ENCODE results near the gene DEFB110.

The DEFB110 gene

DNA sequence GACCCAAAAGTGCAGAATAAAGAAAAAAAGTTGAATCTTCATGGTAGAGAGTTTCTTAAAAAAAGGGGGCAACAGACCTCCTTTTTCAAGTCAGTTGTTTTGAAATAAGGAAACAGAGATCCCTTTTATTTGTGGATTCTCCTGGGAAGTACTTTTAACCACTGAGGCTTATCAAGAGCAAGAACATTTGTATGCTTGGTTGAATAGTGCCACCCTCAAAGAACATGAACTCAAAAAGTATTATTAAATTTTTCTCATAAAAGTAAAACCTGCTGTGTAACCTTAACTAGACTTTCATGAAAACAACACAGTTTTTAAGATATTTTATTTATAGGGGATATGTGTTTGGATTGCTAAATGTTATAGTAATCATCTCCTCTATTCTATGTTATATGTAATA lies at the start of gene DEFB110:
Gene DEFB110, minus strand, starts transcription at position 101 of the 400 bp plus-strand sequence. Its CDS starts 59 bp downstream, at position 42.
- no peak for DNase-seq
- TF ChIP-seq, protein P1, sequence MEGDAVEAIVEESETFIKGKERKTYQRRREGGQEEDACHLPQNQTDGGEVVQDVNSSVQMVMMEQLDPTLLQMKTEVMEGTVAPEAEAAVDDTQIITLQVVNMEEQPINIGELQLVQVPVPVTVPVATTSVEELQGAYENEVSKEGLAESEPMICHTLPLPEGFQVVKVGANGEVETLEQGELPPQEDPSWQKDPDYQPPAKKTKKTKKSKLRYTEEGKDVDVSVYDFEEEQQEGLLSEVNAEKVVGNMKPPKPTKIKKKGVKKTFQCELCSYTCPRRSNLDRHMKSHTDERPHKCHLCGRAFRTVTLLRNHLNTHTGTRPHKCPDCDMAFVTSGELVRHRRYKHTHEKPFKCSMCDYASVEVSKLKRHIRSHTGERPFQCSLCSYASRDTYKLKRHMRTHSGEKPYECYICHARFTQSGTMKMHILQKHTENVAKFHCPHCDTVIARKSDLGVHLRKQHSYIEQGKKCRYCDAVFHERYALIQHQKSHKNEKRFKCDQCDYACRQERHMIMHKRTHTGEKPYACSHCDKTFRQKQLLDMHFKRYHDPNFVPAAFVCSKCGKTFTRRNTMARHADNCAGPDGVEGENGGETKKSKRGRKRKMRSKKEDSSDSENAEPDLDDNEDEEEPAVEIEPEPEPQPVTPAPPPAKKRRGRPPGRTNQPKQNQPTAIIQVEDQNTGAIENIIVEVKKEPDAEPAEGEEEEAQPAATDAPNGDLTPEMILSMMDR (IDR thresholded peaks at IDR 0.05): no peak
- Histone ChIP-seq H3K27me3 (no peaks in the 10 kb centered on the region), H3K36me3 (no peaks in the 10 kb centered on the region), H3K4me3 (no peak within 1 kb of the TSS), H3K4me1 (no peaks in the 10 kb centered on the region), H3K9me3 (no peaks in the 10 kb centered on the region), H3K27ac (no peak within 1 kb of the TSS)
- intact Hi-C loops (cut with DNase I; ENCODE audit: low total_unique reads): no loop called here

DNA sequence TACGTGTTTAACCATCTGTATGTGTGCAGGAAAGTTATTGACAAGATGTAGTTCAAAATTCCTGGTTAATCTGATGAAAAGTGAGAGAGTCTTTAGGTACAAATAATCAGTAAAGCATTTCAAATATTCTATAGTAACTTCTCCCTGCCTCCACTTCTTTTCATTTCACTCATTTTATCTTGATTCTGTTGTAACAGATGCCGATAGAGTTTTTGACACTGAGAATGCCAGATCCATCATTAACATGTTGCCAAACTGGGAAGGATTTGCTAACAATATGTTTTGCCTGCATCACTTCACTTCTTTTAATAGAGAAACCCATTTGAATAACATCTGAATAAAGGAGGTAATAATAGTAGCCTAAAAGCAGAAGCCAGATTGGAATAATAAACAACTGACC lies 48.3 kb upstream of the DEFB110 start:
- DNase-seq: no peak
- Histone ChIP-seq H3K27ac (no peak overlapping the region), H3K36me3 (no peaks in the 10 kb centered on the region), H3K9me3 (no peaks in the 10 kb centered on the region), H3K27me3 (no peaks in the 10 kb centered on the region), H3K4me1 (no peaks in the 10 kb centered on the region), H3K4me3 (no peak overlapping the region)
- TF ChIP-seq, protein P1 (IDR thresholded peaks at IDR 0.05): no peak
- intact Hi-C loops (cut with DNase I; ENCODE audit: low total_unique reads): no loop called here

DNA sequence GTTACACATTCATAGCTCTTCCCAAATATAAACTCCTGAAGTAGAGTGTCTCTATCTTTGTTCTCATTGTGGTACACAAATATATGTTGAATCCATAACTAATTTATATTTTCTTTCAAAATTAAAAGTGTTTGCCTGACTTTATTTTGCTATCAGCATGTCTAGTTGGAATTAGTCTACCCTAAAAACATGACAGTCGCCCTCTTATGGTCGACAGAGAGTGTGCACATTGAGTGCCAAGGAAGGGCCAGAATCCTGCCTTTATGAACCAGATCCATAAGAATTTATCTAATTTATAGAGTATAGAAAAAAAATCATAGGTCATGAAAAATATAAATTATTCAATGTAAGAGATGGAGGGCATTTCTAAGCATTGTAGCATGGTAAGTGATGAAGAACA lies 40.3 kb upstream of the DEFB110 start:
- no peak for DNase-seq
- H3K4me3 ChIP-seq: no peak overlapping the region
- H3K27me3 ChIP-seq: no peaks in the 10 kb centered on the region
- intact Hi-C loops (cut with DNase I; ENCODE audit: low total_unique reads): no loop called here
- H3K9me3 ChIP-seq: no peaks in the 10 kb centered on the region
- no peaks in the 10 kb centered on the region for H3K4me1 ChIP-seq
- no peaks in the 10 kb centered on the region for H3K36me3 ChIP-seq
- no peak overlapping the region for H3K27ac ChIP-seq
- TF ChIP-seq, protein P1 (IDR thresholded peaks at IDR 0.05): no peak

DNA sequence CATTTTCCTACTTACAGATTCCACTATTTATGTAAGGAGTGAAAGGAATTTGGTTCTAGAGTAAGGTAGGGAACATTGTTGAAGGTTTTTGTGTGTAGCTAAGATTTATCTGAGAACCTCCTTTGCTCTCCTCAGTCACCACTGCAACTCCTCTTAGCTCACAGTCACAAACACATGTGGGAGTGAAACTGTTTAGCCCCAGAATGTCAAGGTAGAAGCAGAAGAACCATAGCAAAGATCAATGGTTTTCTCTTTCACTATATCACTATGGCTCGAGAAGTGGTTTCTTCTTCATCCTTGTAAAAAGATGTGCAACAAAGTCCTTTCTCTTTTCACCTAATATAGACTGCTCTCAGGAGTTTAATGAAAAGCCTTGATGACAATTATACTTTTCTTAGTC lies 34.4 kb upstream of the DEFB110 start:
- TF ChIP-seq, protein P1 (IDR thresholded peaks at IDR 0.05): no peak
- Histone ChIP-seq H3K9me3 (no peaks in the 10 kb centered on the region), H3K4me3 (no peak overlapping the region), H3K27ac (no peak overlapping the region), H3K27me3 (no peaks in the 10 kb centered on the region), H3K4me1 (no peaks in the 10 kb centered on the region), H3K36me3 (no peaks in the 10 kb centered on the region)
- intact Hi-C loops (cut with DNase I; ENCODE audit: low total_unique reads): no loop called here
- no peak for DNase-seq

DNA sequence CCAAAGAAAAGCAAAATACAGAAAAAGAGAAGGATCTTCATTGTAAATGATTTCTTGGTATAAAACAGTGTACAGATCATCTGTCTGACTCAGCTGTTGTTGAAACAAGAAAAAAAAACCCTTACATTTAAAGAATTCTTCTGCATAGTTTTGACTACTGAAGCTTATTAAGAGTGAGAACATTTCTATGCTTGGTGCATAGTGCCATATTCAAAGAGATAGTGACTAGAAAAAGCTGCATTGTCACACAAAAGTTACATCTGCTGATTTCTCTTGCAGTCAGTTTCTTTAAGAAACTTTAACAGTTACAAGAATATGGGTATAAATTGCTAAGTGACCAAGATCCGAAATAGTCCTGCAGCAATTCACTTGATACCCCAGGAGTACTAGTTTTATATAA lies 28.0 kb upstream of the DEFB110 start, which contains the start of gene DEFB112:
Gene DEFB112, minus strand, starts transcription at position 101 of the 400 bp plus-strand sequence. Its CDS starts 60 bp downstream, at position 41.
- Histone ChIP-seq H3K27me3 (no peaks in the 10 kb centered on the region), H3K9me3 (no peaks in the 10 kb centered on the region), H3K36me3 (no peaks in the 10 kb centered on the region), H3K27ac (no peak within 1 kb of the TSS), H3K4me3 (no peak within 1 kb of the TSS), H3K4me1 (no peaks in the 10 kb centered on the region)
- DNase-seq: no peak
- intact Hi-C loops (cut with DNase I; ENCODE audit: low total_unique reads): no loop called here
- TF ChIP-seq, protein P1 (IDR thresholded peaks at IDR 0.05): no peak

DNA sequence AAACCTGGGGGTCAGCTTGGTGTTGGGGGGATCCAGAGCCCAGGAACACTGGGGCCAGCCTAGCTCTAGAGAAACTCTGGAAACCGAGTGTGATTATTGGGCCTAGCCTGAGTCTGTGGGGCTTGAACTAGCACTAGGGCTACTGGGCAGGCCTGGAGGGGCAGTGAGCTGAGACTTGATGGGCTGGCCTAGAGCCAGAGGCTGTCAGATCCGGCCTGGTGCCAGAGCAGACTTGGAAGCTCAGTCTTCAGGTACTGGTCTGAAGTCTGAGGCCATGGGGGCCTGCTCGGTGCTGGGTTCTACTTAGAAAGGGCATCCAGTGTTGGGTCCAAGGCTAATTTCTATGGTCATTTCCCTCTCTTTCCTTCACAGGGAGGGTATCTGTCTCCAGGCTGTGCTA lies 25.2 kb upstream of the DEFB110 start:
- no peak for DNase-seq
- no peaks in the 10 kb centered on the region for H3K4me1 ChIP-seq
- H3K36me3 ChIP-seq: no peaks in the 10 kb centered on the region
- no peaks in the 10 kb centered on the region for H3K9me3 ChIP-seq
- H3K27me3 ChIP-seq: no peaks in the 10 kb centered on the region
- H3K27ac ChIP-seq: no peak overlapping the region
- intact Hi-C loops (cut with DNase I; ENCODE audit: low total_unique reads): no loop called here
- no peak overlapping the region for H3K4me3 ChIP-seq
- TF ChIP-seq, protein P1 (IDR thresholded peaks at IDR 0.05): no peak

Data from tibial artery (tissue), 4 donors.